CD4-positive, alpha-beta T cell treated with Interleukin-6 at 100 ng/mL for 8 hours (primary cell): ENCODE results near the gene PIERCE2.
"Not testable (repeated sequence)": the region's sequence is repeated elsewhere in the genome, so short reads cannot be mapped to it uniquely, and the experiment has no call there.

Source experiments
- DNase-seq: peaks from one replicate; pipeline ENCODE4 v3.0.0-alpha.2; 2020; ENCODE audit warnings: mixed read lengths, low spot score

The PIERCE2 gene

DNA sequence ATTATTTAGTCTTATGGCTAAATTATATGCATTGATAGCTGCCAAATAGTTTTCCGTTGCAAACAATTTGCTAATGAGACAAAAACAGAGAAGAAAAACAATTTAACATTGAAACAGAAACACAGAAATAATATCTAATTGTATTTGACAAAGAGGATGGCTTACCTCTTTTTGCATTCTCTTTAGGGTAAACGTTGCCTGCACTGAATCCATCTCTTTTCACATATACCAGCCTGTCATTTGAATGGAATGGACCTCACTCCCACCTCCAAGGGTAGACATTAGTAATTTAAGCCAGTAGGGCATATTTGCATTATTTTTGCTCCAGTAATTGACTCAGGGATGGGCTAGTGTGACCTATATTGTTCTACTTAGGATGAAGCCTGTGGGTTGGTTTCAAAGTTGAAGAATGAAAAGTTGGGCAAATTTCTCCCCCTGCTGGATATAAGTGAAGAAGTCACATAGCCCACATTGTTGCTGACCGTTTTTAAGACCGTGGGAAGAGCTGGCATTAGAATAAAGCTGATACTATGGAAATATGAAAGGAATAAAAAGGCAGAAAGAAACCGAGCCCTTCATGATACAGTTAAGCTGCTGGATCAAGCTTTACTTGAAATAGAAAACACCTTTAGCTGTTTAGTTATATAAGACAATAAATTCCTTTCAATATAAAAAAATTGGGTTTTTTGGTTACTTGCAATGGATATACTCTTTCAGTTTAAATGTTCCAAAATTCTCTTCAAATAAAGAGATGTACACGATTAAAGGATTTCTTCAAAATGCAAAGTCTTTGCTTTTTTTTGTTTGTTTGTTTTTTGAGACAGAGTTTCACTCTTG lies 26.9 kb downstream of the PIERCE2 start:
- DNase-seq, result peak; percentile 35

DNA sequence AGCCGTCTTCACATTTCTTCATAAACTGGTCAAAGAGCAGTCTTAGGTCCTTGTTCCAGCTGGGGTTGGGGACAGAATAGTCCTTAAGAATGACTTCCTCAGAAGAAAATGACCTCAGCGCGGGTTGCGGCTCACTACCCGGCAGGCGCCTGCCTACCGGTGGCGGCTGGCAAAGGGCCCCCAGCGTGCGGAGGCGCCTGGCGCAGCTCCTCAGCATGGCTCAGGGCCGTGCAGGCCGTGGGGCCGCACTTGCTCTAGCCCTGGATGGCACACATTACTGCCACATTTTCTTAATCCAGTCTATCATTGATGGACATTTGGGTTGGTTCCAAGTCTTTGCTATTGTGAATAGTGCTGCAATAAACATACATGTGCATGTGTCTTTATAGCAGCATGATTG lies 34.8 kb downstream of the PIERCE2 start:
- not testable (repeated sequence) for DNase-seq

DNA sequence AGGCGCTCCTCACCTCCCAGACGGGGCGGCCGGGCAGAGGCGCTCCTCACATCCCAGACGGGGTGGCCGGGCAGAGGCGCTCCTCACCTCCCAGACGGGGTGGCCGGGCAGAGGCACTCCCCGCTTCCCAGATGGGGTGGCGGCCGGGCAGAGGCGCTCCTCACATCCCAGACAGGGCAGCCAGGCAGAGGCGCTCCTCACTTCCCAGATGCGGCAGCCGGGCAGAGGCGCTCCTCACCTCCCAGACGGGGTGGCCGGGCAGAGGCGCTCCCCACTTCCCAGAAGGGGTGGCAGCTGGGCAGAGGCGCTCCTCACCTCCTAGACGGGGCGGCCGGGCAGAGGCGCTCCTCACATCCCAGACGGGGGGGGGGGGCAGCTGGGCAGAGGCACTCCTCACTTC lies 37.6 kb downstream of the PIERCE2 start:
- DNase-seq, result not testable (repeated sequence)

DNA sequence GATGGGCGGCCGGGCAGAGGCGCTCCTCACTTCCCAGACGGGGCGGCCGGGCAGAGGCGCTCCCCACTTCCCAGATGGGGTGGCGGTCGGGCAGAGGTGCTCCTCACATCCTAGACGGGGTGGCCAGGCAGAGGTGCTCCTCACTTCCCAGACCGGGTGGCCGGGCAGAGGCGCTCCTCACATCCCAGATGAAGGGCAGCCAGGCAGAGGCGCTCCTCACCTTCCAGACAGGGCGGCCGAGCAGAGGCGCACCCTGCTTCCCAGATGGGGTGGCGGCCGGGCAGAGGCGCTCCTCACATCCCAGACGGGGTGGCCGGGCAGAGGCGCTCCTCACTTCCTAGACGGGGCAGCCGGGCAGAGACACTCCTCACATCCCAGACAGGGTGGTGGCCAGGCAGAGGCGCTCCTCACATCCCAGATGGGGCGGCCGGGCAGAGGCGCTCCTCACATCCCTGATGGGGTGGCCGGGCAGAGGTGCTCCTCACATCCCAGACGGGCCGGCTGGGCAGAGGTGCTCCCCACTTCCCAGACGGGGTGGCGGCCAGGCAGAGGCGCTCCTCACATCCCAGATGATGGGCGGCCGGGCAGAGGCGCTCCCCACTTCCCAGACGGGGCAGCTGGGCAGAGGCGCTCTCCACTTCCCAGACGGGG lies 38.2 kb downstream of the PIERCE2 start:
- DNase-seq, result not testable (repeated sequence)

DNA sequence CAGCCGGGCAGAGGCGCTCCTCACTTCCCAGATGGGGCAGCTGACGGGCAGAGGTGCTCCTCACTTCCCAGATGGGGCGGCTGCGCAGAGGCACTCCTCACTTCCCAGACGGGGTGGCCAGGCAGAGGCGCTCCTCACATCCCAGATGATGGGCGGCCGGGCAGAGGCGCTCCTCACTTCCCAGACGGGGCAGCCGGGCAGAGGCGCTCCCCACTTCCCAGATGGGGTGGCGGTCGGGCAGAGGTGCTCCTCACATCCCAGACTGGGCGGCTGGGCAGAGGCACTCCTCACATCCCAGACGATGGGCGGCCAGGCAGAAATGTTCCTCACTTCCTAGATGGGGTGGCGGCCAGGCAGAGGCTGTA lies 38.7 kb downstream of the PIERCE2 start:
- not testable (repeated sequence) for DNase-seq

DNA sequence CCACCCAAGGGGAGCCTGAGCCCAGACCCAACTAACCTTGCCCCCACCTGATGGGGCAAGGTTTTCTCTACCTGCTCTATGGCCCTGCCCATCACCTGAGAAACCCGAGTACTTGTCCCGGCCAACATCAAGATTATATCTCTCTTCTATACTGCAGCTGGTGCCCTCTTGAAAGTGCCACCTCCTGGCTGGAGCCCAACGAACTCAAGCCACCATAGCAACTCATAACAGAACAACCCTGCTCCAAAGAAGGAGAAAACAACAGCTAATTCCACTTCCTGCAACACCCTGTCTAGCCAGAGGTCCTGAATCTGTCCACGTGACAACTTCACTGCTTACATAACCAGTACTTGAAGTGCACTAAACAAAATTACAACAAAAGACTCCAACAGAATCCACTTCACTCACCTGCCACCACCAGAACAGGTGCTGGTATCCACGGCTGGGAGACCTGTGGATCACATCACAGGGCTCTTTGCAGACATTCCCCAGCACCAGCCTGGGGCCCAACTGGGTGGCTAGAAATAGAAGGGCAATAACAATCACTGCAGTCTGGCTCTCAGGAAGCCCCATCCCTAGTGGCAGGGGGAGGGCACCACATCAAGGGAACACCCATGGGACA lies 49.2 kb downstream of the PIERCE2 start:
- no peak for DNase-seq

DNA sequence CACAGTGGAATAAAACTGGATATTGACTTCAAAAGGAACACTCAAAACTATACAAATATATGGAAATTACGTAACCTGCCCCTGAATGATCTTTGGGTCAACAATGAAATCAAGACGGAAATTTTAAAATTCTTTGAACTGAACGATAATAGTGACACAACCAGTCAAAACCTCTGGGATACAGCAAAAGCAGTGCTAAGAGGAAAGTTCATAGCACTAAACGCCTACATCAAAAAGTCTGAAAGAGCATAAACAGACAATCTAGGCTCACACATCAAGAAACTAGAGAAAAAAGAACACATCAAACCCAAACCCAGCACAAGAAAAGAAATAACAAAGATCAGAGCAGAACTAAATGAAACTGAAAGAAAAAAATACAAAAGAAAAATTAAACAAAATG lies 53.2 kb downstream of the PIERCE2 start:
- DNase-seq, result no peak

DNA sequence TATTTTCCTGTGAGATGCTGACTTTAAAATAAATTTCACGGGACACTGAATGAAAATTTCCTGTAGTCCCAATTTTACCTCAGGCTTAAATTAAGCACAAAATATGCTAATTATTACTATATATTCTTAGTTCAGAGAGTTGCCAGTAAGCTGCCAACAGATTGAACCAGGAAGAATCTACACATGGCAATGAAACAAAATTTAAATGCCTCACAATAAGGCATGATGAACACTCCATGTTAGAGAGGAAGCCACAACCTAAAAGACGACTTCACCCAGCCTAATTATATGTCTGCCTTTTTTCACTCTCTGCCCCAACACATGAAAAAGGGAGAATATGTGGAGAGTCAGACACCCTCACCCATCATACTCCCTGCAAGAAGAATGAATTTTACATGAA lies 60.0 kb downstream of the PIERCE2 start:
- no peak for DNase-seq
